HepG2 (cell line): Measurements from ENCODE around the gene AGAP1. TPM values are rescaled to one million over a fixed set of nuclear protein-coding genes. Genes with fewer than 3 reads are reported as not detected.

ENCODE experiments used
- ONECUT2 ChIP-seq: sonication (generic); formaldehyde crosslinking; IDR thresholded peaks from 2 replicates; pipeline ENCODE4 v1.4.0; 2020; ENCODE audit warnings: missing genetic modification reagents
- PATZ1 ChIP-seq: sonication (generic); formaldehyde crosslinking; IDR thresholded peaks from 2 replicates; pipeline ENCODE4 v1.4.0; 2020; ENCODE audit warnings: missing genetic modification reagents
- YEATS4 ChIP-seq: sonication (generic); formaldehyde crosslinking; IDR thresholded peaks from 2 replicates; pipeline ENCODE4 v1.4.0; 2020; ENCODE audit warnings: missing genetic modification reagents, borderline replicate concordance
- ZMAT5 ChIP-seq: sonication (generic); formaldehyde crosslinking; IDR thresholded peaks from 2 replicates; pipeline ENCODE4 v1.5.0; 2020; ENCODE audit warnings: mild to moderate bottlenecking, low read depth, missing genetic modification reagents, borderline replicate concordance
- ZNF546 ChIP-seq: sonication (generic); formaldehyde crosslinking; conservative IDR thresholded peaks from 2 replicates; pipeline ENCODE4 v1.8.1; 2023; ENCODE audit warnings: mild to moderate bottlenecking, missing genetic modification reagents
- ZNF562 ChIP-seq: sonication (generic); formaldehyde crosslinking; IDR thresholded peaks from 2 replicates; pipeline ENCODE4 v1.8.0; 2022; ENCODE audit warnings: missing genetic modification reagents, borderline replicate concordance
- polyA plus RNA-seq, 8 experiments: library from polyadenylated mRNA; depleted of rRNA in 3 of 8; stranded (reverse) in 7 of 8; unstranded in 1 of 8; fragments of >200 nt; fragmentation: Illumina TruSeq in 4 of 8; extraction: Trizol in 4 of 8; gene quantifications; 2 replicates each; pipeline versions ENCODE4 v1.2.1 to v1.2.3, GENCODE V29; 2011 to 2016; ENCODE audit warnings: low read depth in 4 of 8, missing spikeins in 1 of 8, mixed read lengths in 1 of 8; ENCODE audit not compliant: insufficient read depth in 1 of 8
- total RNA-seq, 5 experiments: library from RNA; depleted of rRNA; stranded (reverse); fragments of >200 nt; fragmentation: Illumina TruSeq; extraction: Trizol; gene quantifications; 2 replicates each; pipeline ENCODE4 v1.2.3, GENCODE V29; 2016; ENCODE audit warnings: low read depth in 1 of 5
- TF ChIP-seq, protein P1 (sequence below): sonication (generic); formaldehyde crosslinking; IDR thresholded peaks from 2 replicates; pipeline ENCODE4 v1.5.0; 2020; ENCODE audit warnings: mild to moderate bottlenecking, missing genetic modification reagents, borderline replicate concordance
- TF ChIP-seq, protein P2 (sequence below): sonication (generic); formaldehyde crosslinking; IDR thresholded peaks from 2 replicates; pipeline ENCODE4 v1.5.1; 2020; ENCODE audit warnings: missing genetic modification reagents, mild to moderate bottlenecking, borderline replicate concordance
- TF ChIP-seq, protein P3 (sequence below): sonication (generic); formaldehyde crosslinking; IDR thresholded peaks from 2 replicates; pipeline ENCODE4 v1.4.0; 2020; ENCODE audit warnings: mild to moderate bottlenecking, missing genetic modification reagents
- TF ChIP-seq, protein P4 (sequence below): sonication (generic); formaldehyde crosslinking; conservative IDR thresholded peaks from 2 replicates; pipeline ENCODE4 v1.8.0; 2022; ENCODE audit warnings: mild to moderate bottlenecking, moderate library complexity, missing genetic modification reagents

The AGAP1 gene
- total and polyA plus RNA-seq, 2 of the 13 experiments (the other 11 are each of a cell fraction or from before 2014, with no cell fraction given), result 21.2 to 32.7 TPM

GRCh38 chr2:235505181-235505741 lies 11.4 kb downstream of the AGAP1 start (continued):
- TF ChIP-seq, protein P1, sequence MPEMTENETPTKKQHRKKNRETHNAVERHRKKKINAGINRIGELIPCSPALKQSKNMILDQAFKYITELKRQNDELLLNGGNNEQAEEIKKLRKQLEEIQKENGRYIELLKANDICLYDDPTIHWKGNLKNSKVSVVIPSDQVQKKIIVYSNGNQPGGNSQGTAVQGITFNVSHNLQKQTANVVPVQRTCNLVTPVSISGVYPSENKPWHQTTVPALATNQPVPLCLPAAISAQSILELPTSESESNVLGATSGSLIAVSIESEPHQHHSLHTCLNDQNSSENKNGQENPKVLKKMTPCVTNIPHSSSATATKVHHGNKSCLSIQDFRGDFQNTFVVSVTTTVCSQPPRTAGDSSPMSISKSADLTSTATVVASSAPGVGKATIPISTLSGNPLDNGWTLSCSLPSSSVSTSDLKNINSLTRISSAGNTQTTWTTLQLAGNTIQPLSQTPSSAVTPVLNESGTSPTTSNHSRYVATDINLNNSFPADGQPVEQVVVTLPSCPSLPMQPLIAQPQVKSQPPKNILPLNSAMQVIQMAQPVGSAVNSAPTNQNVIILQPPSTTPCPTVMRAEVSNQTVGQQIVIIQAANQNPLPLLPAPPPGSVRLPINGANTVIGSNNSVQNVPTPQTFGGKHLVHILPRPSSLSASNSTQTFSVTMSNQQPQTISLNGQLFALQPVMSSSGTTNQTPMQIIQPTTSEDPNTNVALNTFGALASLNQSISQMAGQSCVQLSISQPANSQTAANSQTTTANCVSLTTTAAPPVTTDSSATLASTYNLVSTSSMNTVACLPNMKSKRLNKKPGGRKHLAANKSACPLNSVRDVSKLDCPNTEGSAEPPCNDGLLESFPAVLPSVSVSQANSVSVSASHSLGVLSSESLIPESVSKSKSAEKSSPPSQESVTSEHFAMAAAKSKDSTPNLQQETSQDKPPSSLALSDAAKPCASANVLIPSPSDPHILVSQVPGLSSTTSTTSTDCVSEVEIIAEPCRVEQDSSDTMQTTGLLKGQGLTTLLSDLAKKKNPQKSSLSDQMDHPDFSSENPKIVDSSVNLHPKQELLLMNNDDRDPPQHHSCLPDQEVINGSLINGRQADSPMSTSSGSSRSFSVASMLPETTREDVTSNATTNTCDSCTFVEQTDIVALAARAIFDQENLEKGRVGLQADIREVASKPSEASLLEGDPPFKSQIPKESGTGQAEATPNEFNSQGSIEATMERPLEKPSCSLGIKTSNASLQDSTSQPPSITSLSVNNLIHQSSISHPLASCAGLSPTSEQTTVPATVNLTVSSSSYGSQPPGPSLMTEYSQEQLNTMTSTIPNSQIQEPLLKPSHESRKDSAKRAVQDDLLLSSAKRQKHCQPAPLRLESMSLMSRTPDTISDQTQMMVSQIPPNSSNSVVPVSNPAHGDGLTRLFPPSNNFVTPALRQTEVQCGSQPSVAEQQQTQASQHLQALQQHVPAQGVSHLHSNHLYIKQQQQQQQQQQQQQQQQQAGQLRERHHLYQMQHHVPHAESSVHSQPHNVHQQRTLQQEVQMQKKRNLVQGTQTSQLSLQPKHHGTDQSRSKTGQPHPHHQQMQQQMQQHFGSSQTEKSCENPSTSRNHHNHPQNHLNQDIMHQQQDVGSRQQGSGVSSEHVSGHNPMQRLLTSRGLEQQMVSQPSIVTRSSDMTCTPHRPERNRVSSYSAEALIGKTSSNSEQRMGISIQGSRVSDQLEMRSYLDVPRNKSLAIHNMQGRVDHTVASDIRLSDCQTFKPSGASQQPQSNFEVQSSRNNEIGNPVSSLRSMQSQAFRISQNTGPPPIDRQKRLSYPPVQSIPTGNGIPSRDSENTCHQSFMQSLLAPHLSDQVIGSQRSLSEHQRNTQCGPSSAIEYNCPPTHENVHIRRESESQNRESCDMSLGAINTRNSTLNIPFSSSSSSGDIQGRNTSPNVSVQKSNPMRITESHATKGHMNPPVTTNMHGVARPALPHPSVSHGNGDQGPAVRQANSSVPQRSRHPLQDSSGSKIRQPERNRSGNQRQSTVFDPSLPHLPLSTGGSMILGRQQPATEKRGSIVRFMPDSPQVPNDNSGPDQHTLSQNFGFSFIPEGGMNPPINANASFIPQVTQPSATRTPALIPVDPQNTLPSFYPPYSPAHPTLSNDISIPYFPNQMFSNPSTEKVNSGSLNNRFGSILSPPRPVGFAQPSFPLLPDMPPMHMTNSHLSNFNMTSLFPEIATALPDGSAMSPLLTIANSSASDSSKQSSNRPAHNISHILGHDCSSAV (CRISPR knock-in tag), result no peak
- TF ChIP-seq, protein P2, sequence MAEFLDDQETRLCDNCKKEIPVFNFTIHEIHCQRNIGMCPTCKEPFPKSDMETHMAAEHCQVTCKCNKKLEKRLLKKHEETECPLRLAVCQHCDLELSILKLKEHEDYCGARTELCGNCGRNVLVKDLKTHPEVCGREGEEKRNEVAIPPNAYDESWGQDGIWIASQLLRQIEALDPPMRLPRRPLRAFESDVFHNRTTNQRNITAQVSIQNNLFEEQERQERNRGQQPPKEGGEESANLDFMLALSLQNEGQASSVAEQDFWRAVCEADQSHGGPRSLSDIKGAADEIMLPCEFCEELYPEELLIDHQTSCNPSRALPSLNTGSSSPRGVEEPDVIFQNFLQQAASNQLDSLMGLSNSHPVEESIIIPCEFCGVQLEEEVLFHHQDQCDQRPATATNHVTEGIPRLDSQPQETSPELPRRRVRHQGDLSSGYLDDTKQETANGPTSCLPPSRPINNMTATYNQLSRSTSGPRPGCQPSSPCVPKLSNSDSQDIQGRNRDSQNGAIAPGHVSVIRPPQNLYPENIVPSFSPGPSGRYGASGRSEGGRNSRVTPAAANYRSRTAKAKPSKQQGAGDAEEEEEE, result peak; percentile 83; the same call in 1 of the 2 replicates
- TF ChIP-seq PATZ1 (CRISPR knock-in tag) (no peak), ONECUT2 (CRISPR knock-in tag) (peak; percentile 90), ZMAT5 (CRISPR knock-in tag) (no peak), ZNF562 (CRISPR knock-in tag) (no peak), YEATS4 (CRISPR knock-in tag) (peak; percentile 65; the same call in 1 of the 2 replicates), ZNF546 (CRISPR knock-in tag) (no peak)
- TF ChIP-seq, protein P3, sequence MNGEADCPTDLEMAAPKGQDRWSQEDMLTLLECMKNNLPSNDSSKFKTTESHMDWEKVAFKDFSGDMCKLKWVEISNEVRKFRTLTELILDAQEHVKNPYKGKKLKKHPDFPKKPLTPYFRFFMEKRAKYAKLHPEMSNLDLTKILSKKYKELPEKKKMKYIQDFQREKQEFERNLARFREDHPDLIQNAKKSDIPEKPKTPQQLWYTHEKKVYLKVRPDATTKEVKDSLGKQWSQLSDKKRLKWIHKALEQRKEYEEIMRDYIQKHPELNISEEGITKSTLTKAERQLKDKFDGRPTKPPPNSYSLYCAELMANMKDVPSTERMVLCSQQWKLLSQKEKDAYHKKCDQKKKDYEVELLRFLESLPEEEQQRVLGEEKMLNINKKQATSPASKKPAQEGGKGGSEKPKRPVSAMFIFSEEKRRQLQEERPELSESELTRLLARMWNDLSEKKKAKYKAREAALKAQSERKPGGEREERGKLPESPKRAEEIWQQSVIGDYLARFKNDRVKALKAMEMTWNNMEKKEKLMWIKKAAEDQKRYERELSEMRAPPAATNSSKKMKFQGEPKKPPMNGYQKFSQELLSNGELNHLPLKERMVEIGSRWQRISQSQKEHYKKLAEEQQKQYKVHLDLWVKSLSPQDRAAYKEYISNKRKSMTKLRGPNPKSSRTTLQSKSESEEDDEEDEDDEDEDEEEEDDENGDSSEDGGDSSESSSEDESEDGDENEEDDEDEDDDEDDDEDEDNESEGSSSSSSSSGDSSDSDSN, result peak; percentile 58
- TF ChIP-seq, protein P4, sequence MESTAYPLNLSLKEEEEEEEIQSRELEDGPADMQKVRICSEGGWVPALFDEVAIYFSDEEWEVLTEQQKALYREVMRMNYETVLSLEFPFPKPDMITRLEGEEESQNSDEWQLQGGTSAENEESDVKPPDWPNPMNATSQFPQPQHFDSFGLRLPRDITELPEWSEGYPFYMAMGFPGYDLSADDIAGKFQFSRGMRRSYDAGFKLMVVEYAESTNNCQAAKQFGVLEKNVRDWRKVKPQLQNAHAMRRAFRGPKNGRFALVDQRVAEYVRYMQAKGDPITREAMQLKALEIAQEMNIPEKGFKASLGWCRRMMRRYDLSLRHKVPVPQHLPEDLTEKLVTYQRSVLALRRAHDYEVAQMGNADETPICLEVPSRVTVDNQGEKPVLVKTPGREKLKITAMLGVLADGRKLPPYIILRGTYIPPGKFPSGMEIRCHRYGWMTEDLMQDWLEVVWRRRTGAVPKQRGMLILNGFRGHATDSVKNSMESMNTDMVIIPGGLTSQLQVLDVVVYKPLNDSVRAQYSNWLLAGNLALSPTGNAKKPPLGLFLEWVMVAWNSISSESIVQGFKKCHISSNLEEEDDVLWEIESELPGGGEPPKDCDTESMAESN (CRISPR knock-in tag), result no peak
